LNCaP clone FGC (cell line): ENCODE results near the gene SLC23A2.
"Not testable (repeated sequence)": the region's sequence is repeated elsewhere in the genome, so short reads cannot be mapped to it uniquely, and the experiment has no call there.

ENCODE experiments used
- DNase-seq: peaks from one replicate; pipeline ENCODE4 v3.0.0-alpha.2; 2011; ENCODE audit warnings: low read depth
- H3K4me3 ChIP-seq: 2 replicates; pipeline ENCODE4 v1.5.1; 2011; ENCODE audit warnings: mild to moderate bottlenecking, low read depth, low read length, control low read depth
- TF ChIP-seq, protein P1 (sequence below): IDR thresholded peaks from 2 replicates; pipeline ENCODE4 v1.5.1; 2012; ENCODE audit warnings: mild to moderate bottlenecking; ENCODE audit not compliant: control insufficient read depth, insufficient read depth; ENCODE audit errors: extremely low read depth

The SLC23A2 gene

DNA sequence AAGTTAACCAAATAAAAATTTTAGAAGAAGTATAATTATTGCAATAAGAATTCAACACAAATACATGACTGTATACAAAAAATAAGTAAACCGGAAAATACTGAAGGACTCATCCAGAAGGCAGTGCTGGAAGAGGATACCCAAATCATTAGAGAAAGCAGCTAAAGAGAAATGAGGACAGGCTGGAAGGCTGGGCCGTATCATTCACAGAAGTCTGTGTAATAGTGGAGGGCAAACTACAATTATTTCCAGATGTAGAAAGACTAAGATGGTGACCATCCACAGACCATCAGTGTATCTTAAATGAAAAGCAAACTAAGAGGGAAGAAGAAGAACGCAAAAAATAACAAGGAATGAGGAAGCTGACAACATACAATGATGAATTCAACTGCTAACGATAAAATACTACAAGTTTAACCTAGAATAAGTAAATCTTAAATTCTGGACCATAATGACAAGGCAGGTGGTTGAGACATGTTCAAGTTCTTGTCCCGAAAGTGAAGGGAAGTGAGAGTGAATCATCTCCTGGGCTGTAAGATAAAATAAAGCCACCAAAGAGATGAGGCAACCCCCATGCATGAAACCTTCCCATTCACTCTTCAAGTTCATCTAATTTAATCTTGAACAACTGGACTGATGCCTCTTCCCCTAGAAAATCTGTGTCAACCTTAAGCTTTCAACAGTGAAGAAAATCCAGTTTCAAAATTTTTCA lies 71.5 kb downstream of the SLC23A2 start:
- TF ChIP-seq, protein P1, sequence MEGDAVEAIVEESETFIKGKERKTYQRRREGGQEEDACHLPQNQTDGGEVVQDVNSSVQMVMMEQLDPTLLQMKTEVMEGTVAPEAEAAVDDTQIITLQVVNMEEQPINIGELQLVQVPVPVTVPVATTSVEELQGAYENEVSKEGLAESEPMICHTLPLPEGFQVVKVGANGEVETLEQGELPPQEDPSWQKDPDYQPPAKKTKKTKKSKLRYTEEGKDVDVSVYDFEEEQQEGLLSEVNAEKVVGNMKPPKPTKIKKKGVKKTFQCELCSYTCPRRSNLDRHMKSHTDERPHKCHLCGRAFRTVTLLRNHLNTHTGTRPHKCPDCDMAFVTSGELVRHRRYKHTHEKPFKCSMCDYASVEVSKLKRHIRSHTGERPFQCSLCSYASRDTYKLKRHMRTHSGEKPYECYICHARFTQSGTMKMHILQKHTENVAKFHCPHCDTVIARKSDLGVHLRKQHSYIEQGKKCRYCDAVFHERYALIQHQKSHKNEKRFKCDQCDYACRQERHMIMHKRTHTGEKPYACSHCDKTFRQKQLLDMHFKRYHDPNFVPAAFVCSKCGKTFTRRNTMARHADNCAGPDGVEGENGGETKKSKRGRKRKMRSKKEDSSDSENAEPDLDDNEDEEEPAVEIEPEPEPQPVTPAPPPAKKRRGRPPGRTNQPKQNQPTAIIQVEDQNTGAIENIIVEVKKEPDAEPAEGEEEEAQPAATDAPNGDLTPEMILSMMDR: no peak
- no peak overlapping the region for H3K4me3 ChIP-seq
- no peak for DNase-seq

DNA sequence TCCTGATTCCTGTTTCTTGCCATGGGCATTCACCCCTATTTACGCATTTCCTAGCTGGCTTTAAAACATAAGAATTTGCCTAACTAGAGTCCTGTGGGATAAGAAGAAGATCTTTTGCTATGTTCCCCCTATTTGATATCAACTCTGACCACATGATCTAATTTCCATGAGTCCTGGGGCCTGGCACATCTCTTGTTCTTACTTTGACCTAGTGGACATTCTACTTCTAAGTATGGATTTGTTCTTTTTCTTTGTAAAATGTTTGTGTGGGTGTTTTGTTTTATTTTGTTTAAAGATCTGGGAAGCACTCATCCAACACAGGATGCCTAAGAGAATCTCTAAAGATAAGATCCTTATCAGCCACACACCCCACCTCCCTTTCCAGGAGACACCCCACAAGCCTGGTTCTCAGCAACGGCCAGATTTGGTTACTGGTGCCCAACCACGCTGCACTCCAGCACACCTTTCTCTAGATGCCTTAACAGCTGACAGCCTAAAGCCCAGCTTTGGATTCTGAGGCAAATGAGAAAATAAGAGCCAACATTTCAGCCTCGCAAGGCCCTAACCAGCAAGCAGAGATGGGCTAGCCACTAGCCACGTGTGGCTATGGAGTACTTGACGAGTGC lies 74.7 kb downstream of the SLC23A2 start:
- TF ChIP-seq, protein P1: no peak
- 0 out of 2 replicates have a peak overlapping the region, but pooled peaks have one; percentile 0 for H3K4me3 ChIP-seq
- no peak for DNase-seq

DNA sequence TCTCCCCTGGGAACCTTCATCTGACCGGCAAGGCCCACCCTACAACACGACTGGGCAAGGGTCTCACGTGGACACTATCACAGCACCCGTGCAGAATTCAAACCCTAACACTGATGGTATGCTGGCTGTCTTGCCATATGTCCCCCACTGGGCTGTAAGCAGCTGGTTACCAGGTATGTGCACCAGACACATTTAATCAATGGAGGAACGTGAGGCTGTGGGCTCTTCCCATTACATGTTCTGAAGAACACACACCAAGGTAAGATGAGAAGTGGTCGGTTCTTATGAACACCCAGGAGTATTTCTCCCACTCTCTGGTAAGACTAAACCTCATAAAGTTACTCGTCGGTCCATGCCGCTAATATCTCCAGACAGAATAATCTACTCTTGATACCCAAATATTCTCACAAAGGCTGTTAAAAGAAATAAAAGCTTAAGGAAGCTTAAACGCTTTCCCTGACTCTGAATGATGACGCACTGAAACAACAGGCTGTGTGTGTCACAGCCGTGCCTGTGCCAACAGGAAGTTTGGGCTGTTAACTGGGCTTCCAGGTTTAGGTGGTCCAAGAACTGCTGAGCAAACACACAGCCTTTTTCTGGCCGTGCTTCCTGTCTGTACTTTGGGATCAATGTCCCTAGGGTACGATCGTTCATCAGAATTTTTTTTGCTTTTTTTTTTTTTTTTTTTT lies 75.3 kb downstream of the SLC23A2 start:
- H3K4me3 ChIP-seq: 0 out of 2 replicates have a peak overlapping the region, but pooled peaks have one; percentile 0
- peak; percentile 63 for DNase-seq

DNA sequence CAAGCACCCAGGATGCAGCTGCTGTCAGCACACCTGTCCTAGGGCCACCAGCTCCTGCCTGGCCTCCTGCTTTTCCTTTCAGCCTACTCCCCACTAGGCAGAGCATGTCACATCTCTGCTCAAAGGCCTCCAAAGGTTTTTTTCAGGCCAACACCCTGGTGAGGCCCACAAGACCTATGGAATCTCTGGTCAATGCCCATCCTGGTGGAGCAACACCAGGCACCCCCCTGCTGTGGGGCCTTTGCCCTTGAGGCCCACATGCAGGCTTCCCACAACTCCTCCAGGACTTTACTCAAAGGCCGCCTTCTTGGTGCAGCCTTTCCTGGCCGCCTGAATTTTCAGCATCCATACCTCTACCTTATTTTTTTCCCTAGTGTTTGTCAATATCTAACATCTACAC lies 76.9 kb downstream of the SLC23A2 start:
- TF ChIP-seq, protein P1: no peak
- DNase-seq: no peak
- no peak overlapping the region for H3K4me3 ChIP-seq

More for the DNA sequence above, 75.3 kb downstream of the SLC23A2 start:
- TF ChIP-seq, protein P1: no peak

DNA sequence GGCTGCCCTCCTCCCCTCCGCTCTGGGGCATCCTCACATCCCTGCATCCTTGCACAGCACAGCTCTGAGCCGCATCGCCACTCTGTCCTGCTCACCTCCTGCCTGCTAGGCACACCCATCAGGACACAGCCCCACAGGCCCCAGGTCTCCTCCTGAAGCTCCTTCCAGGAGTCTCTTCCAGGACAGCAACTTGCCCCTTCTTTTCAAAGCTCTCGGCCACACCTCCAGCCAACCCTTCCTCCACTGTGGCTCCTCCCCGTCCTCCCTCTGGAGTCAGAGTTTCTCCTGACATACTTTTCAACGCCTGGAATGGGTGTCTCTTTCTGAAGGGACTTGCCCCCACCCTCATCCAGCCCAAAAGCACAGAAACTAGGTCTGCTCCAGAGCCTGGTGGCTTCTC lies 77.3 kb downstream of the SLC23A2 start:
- TF ChIP-seq, protein P1: no peak
- H3K4me3 ChIP-seq: no peak overlapping the region
- DNase-seq: no peak

DNA sequence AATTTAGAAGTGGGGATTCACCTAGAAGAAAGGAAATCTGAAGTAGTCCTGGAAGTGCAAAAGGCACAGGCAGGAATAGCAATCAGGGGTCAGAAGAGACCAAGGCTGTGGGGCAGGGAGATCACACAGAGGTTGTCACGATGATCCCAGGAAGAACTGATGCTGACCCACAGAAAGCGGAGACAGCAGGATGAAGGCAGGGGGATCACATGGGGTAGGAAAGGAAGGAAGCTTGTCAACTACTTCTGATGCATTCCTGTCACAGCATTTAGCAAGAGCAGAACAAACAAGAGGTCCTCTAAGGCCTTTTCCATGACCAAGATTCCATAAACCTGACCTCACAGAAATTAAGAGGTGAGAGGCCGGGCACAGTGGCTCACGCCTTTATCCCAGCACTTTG lies 79.1 kb downstream of the SLC23A2 start:
- DNase-seq: no peak
- no peak overlapping the region for H3K4me3 ChIP-seq
- TF ChIP-seq, protein P1: no peak

DNA sequence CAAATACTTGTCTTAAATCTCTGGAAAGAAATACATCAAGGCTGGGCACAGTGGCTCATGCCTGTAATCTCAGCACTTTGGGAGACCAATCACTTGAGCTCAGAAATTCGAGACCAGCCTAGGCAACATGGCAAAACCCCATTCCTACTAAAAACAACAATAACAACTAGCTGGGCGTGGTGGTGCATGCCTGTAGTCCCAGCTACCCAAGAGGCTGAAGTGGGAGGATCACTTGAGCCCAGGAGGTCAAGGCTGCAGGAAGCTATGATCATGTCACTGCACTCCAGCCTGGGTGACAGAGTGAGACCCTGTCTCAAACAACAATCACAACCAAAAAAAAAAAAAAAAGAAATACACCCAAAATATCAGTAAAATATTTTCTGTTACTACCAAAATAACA lies 80.0 kb downstream of the SLC23A2 start:
- DNase-seq, H3K4me3 ChIP-seq: not testable (repeated sequence)
